Measurements from ENCODE around the gene IL32.

DNA sequence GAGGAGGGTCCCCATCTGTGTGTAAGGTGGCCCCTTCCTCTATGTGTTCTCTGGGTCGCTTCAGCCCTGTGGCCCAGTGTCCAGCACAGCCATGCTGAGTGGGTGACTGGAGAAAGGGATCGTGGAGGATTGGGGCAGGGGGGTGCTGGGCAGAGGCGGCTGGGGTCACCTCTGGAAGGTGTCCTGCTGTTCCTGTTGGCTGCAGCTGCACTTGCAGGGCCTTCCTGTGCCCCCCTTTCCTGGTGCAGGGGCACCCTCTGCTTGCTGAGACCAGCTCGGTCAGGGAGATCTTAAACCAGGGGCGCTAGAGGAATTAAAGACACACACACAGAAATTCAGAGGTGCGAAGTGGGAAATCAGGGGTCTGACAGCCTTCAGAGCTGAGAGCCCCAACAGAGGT lies 11.1 kb downstream of the IL32 start:
- TF ChIP-seq CTCF (conservative IDR thresholded peaks at IDR 0.05; ENCODE audit: low read length) (no peak), EZH2phosphoT487 (IDR thresholded peaks at IDR 0.05; ENCODE audit: borderline replicate concordance) (no peak)

All from Loucy (cell line).